Endodermal cell (in vitro differentiated cells): ENCODE measurements around the gene TTC28. TPM values are rescaled to one million over a fixed set of nuclear protein-coding genes. Genes with fewer than 3 reads are reported as not detected.

Experiments
- DNase-seq: peaks from one replicate; pipeline ENCODE4 v3.0.0-alpha.2; 2017
- H3K27ac ChIP-seq: 2 replicates; pipeline ENCODE4 v1.5.1; 2013; ENCODE audit warnings: mild to moderate bottlenecking, low read depth, low read length, moderate library complexity
- H3K27me3 ChIP-seq: 2 replicates; pipeline ENCODE4 v1.6.1; 2013; ENCODE audit warnings: mild to moderate bottlenecking, low read length, moderate library complexity; ENCODE audit not compliant: insufficient read depth, control insufficient read depth, poor library complexity, severe bottlenecking
- H3K36me3 ChIP-seq: 2 replicates; pipeline ENCODE4 v1.7.0; 2013; ENCODE audit warnings: mild to moderate bottlenecking, low read length, moderate library complexity; ENCODE audit not compliant: control insufficient read depth, insufficient read depth
- H3K4me1 ChIP-seq: one replicate; pipeline ENCODE4 v1.7.0; 2013; ENCODE audit warnings: low read length; ENCODE audit not compliant: control insufficient read depth, insufficient read depth
- H3K4me3 ChIP-seq: 2 replicates; pipeline ENCODE4 v1.5.1; 2013; ENCODE audit warnings: mild to moderate bottlenecking, low read length, moderate library complexity
- H3K9ac ChIP-seq: 2 replicates; pipeline ENCODE4 v1.6.1; 2013; ENCODE audit warnings: mild to moderate bottlenecking, low read length, moderate library complexity; ENCODE audit not compliant: poor library complexity, severe bottlenecking; ENCODE audit errors: extremely low read depth
- H3K9me3 ChIP-seq: 2 replicates; pipeline ENCODE4 v1.6.1; 2013; ENCODE audit warnings: mild to moderate bottlenecking, low read length, moderate library complexity; ENCODE audit not compliant: control insufficient read depth
- H3K27ac Mint-ChIP-seq: 2 replicates; pipeline ENCODE4 v1.8.0; 2020; ENCODE audit warnings: mixed read lengths
- H3K27me3 Mint-ChIP-seq: 2 replicates; pipeline ENCODE4 v1.8.0; 2021; ENCODE audit warnings: mild to moderate bottlenecking, mixed read lengths; ENCODE audit not compliant: insufficient read depth
- H3K36me3 Mint-ChIP-seq: 2 replicates; pipeline ENCODE4 v1.8.0; 2020; ENCODE audit warnings: low read depth, mixed read lengths
- H3K4me1 Mint-ChIP-seq: 2 replicates; pipeline ENCODE4 v1.8.0; 2020; ENCODE audit warnings: mixed read lengths
- H3K4me3 Mint-ChIP-seq: 2 replicates; pipeline ENCODE4 v1.8.0; 2020; ENCODE audit warnings: mild to moderate bottlenecking, moderate library complexity, mixed read lengths
- H3K9me3 Mint-ChIP-seq: 2 replicates; pipeline ENCODE4 v1.8.0; 2020; ENCODE audit warnings: mild to moderate bottlenecking, mixed read lengths
- WGBS, 2 experiments: methylation state at CpG; one replicate each; pipeline versions ENCODE4 v1.1.5 to v1.1.7; 2013; ENCODE audit warnings: missing lambda C conversion rate in 2 of 2, mixed read lengths in 1 of 2; ENCODE audit not compliant: insufficient coverage in 1 of 2, insufficient read length in 1 of 2; 5-methylcytosine and 5-hydroxymethylcytosine counted together
- total RNA-seq, 2 donors: library from RNA; stranded (reverse); fragmentation: NEBNext Ultra II Directional in 1 of 2; extraction: Animal tissue kit (Norgen Biotek cat#: 25700) in 1 of 2; gene quantifications; 2 replicates in 1 of 2; 3 replicates in 1 of 2; pipeline ENCODE4 v1.2.1, GENCODE V29; 2021
- TF ChIP-seq, protein P1 (sequence below): fragments of 200-600 bp; sonication (generic); conservative IDR thresholded peaks from 2 replicates; pipeline ENCODE4 v1.5.0; 2021; ENCODE audit warnings: antibody characterized with exemption, mild to moderate bottlenecking

Gene TTC28
- total RNA-seq, 2 donors from 2014 or later, result 28.6 to 34.0 TPM

DNA sequence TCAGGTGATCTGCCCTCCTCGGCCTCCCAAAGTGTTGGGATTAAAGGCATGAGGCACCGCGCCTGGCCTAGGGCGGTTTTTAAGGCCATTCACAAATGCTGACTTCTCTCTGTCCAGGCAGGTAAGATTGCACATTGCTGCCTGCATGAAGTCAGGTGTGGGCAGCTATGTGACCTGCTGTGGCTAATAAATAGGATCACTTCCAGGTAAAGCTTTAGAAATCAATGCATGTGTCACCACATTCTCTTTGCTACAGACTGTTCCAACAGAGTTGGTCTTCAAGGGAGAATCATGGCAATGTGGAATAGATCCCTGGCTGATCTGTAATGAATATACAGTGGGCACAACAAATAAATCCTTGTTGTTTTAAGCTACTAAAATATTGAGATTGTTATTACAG, 500.2 kb downstream of the TTC28 start:
- no peaks in the 10 kb centered on the region for H3K9me3 Mint-ChIP-seq
- Histone ChIP-seq H3K36me3 (no peaks in the 10 kb centered on the region), H3K9ac (no peak overlapping the region), H3K27ac (no peak overlapping the region), H3K27me3 (no peaks in the 10 kb centered on the region), H3K4me1 (no peaks in the 10 kb centered on the region), H3K9me3 (no peaks in the 10 kb centered on the region), H3K4me3 (no peak overlapping the region)
- no peak for DNase-seq
- no peak overlapping the region for H3K27ac Mint-ChIP-seq
- H3K4me3 Mint-ChIP-seq, result no peak overlapping the region
- TF ChIP-seq, protein P1, sequence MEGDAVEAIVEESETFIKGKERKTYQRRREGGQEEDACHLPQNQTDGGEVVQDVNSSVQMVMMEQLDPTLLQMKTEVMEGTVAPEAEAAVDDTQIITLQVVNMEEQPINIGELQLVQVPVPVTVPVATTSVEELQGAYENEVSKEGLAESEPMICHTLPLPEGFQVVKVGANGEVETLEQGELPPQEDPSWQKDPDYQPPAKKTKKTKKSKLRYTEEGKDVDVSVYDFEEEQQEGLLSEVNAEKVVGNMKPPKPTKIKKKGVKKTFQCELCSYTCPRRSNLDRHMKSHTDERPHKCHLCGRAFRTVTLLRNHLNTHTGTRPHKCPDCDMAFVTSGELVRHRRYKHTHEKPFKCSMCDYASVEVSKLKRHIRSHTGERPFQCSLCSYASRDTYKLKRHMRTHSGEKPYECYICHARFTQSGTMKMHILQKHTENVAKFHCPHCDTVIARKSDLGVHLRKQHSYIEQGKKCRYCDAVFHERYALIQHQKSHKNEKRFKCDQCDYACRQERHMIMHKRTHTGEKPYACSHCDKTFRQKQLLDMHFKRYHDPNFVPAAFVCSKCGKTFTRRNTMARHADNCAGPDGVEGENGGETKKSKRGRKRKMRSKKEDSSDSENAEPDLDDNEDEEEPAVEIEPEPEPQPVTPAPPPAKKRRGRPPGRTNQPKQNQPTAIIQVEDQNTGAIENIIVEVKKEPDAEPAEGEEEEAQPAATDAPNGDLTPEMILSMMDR, result no peak
- 91 to 97% methylated on average over 4 of the region's 4 CpGs for WGBS, 2 experiments
- H3K36me3 Mint-ChIP-seq, result no peaks in the 10 kb centered on the region
- no peaks in the 10 kb centered on the region for H3K27me3 Mint-ChIP-seq
- peaks cover 8% of the 10 kb centered on the region for H3K4me1 Mint-ChIP-seq

DNA sequence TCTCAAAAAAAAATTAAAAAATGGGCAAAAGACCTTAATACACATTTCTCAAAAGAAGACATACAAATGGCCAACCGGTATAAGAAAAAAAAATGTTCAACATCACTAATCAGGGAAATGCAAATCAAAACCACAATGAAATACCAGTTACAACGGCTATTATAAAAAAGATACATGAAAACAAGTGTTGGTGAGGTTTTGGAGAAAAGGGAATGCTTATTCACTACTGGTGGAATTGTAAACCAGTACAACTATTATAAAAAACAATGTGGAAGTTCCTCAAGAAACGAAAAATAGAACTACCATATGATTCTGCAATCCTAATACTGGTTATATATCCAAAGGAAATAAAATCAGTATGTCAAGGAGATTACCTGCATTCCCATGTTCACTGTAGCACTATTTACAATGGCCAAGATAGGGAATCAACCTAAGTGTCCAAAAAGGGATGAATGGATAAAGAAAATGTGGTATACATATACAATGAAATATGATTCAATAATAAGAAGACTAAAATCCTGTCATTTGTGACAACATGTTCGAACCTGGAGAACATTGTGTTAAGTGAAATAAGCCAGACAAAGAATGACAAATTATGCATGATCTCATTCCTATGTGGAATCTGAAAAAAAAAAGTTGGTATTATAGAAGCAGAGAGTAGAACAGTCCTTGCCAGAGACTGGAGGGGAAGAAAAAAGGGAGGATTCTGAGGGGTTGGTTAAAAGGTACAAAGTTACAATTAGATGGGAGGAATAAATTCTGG, 503.7 kb downstream of the TTC28 start:
- no peaks in the 10 kb centered on the region for H3K9me3 Mint-ChIP-seq
- H3K4me3 ChIP-seq, result no peak overlapping the region
- 80 to 91% methylated on average over 1 to 3 of the region's 4 CpGs for WGBS, 2 experiments

DNA sequence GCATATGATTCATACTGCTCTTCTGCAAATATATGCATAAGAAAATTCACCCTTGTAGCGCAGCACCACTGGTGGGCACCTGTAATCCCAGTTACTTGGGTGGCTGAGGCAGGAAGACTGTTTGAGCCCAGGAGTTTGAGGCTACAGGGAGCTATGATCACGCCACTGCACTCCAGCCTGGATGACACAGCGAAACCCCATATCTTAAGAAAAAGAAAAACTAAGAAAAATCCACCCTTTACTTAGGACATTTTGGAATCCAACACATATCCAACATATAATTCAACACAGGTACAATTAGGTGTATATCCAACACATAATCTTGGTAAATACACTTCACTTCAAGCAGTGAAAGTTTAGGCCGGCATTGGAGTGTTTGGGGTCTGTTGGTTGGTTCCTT, 505.1 kb downstream of the TTC28 start:
- no peak for DNase-seq
- Mint-ChIP-seq H3K9me3 (peaks cover 2% of the 10 kb centered on the region), H3K4me3 (no peak overlapping the region), H3K27ac (no peak overlapping the region), H3K27me3 (no peaks in the 10 kb centered on the region), H3K4me1 (no peaks in the 10 kb centered on the region), H3K36me3 (no peaks in the 10 kb centered on the region)
- H3K9ac ChIP-seq, result no peak overlapping the region
- no peak overlapping the region for H3K4me3 ChIP-seq
- TF ChIP-seq, protein P1, result no peak
- no peaks in the 10 kb centered on the region for H3K27me3 ChIP-seq
- 97 to 100% methylated on average over 1 to 4 of the region's 4 CpGs for WGBS, 2 experiments
- no peaks in the 10 kb centered on the region for H3K4me1 ChIP-seq
- no peak overlapping the region for H3K27ac ChIP-seq
- H3K36me3 ChIP-seq, result no peaks in the 10 kb centered on the region
- H3K9me3 ChIP-seq, result no peaks in the 10 kb centered on the region

More for the DNA sequence above, 503.7 kb downstream of the TTC28 start:
- Mint-ChIP-seq H3K27me3 (no peaks in the 10 kb centered on the region), H3K4me1 (no peaks in the 10 kb centered on the region), H3K27ac (no peak overlapping the region), H3K4me3 (no peak overlapping the region), H3K36me3 (no peaks in the 10 kb centered on the region)
- DNase-seq, result no peak
- Histone ChIP-seq H3K27ac (no peak overlapping the region), H3K9ac (no peak overlapping the region), H3K36me3 (no peaks in the 10 kb centered on the region), H3K9me3 (no peaks in the 10 kb centered on the region), H3K27me3 (no peaks in the 10 kb centered on the region), H3K4me1 (no peaks in the 10 kb centered on the region)
- TF ChIP-seq, protein P1, result no peak
